GM18909 (cell line): ENCODE measurements around the gene SEMA6A.
"Not testable (repeated sequence)": the region's sequence is repeated elsewhere in the genome, so short reads cannot be mapped to it uniquely, and the experiment has no call there.

Experiments
- ATAC-seq: cut with Tn5 transposase; IDR thresholded peaks from one replicate; pipeline ENCODE4 v1.9.1; 2021; ENCODE audit warnings: mild to moderate bottlenecking; ENCODE audit not compliant: unreplicated experiment, poor library complexity

SEMA6A gene

DNA sequence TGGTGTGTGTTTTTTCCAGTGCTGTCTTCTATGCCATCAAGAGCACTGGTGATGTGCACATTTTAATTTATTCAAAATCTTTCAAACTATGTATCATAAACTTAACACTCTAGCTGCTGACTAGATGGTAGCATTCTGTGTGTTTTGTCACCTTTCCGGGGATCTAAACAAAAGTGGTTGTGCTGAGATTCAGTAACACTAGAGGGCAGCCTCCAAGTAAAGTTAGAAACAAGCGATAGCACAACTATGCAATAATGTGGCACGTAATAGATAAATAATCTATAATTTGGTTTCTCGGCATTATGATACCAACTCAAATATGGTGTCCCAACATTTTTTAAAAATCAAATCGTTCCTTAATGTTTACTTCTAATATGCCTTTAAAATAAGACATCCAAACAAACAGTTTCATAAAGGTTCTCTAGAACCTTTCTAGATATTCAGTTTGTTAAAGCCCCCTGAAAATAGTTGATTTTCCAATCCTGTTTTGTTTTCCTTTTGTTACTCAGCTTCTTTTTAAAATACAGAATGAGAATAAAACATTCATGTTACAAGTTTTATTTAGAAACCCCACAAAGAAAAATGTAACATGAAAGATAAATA, 16.9 kb downstream of the SEMA6A start:
- no peak for ATAC-seq

DNA sequence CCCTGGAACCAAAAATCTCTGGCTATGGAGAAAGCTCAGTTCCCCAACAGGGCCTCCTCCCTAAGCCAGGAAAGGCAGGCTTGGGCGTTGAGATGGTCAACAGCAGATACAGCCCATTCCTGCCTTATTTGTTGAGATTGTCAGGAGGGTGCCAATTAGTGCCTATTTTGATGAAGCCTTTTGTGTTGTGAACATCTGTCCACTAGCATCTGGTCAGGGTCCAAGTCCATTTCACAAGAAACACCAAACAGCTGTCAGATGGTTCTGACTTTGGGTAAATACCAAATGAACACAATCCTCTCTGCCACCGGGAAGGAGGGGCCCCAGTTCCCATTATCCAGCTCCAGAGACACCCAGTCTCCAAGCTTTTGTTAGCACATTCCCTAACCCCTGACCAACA, 19.9 kb downstream of the SEMA6A start:
- no peak for ATAC-seq

GRCh38 chr5:116553366-116553765, 21.3 kb downstream of the SEMA6A start:
- no peak for ATAC-seq

DNA sequence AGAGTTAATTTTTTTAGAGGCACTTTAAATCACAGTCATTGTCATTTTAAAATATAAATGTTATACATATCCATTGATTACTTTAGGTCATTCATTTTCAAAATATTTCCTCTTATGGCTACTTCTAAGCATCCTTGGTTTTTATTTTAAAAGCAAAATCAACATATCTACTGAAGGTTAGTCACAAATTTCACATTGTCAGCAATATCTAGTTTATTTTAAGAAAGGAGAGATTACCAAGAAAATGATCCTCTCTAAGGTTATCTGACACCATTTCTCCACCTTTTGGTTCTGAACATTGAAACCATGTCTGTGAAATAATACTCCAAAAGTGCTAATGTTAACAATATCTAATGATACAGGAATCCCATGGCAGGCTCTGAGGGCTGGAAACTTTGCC, 24.5 kb downstream of the SEMA6A start:
- no peak for ATAC-seq

- ATAC-seq, result no peak
These were observed 27.9 kb downstream of the SEMA6A start for GRCh38 chr5:116546743-116547124.

GRCh38 chr5:116546033-116546742, 28.4 kb downstream of the SEMA6A start:
- ATAC-seq, result no peak

GRCh38 chr5:116545465-116545864, 29.2 kb downstream of the SEMA6A start:
- ATAC-seq, result not testable (repeated sequence)

DNA sequence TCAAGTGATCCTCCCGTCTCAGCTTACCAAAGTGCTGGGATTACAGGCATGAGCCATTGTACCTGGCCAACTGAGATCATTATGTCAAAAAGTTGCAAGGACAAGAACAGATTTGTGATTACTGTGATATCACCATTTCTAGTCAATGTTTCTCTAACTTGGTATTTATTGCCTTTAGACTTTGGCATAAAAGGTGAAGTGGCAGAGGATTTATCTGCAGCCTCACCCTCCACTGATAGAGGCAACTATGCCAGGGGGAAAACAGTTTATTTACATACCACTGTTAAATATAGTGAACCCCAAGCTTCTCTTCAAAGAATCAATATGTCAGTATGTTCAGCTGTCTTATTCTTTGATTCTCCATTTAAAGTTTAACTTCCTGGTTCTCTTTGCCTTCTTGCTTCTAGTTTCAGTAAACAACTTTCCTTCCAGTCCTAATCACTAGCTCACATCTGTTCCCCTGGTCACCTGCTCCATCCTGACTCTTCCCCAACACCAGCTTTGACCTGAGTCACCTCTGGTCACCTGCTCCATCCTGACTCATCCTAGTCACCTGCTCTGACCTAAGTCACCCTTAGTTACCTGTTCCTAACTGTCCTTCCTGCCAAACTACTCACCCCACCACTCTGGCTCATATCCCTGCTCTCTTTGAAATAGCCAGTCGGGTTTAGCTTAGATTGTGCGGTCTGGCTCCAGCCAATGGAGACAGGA, 29.9 kb downstream of the SEMA6A start:
- no peak for ATAC-seq

GRCh38 chr5:116543501-116543900, 31.1 kb downstream of the SEMA6A start:
- no peak for ATAC-seq

DNA sequence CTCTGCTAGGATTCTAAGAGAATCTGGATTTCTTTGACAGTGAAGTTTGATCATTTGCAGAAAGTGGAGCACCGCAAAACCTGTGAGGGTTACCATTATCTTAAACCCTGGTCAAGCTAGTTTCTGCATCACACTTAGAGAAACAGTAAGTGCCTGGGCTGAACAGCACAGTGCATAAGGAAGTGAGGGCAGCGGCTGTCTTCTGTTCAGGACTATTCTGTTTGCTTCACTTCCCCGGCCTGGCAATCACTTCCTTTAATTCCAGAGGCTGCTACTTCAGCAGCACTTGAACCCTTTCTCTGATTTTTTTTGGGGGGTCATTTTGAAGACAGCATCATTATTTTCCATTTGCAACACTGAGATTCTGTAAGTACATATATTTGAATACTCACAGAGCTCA, 32.0 kb downstream of the SEMA6A start:
- no peak for ATAC-seq

GRCh38 chr5:116539222-116539621, 35.4 kb downstream of the SEMA6A start:
- ATAC-seq, result no peak

DNA sequence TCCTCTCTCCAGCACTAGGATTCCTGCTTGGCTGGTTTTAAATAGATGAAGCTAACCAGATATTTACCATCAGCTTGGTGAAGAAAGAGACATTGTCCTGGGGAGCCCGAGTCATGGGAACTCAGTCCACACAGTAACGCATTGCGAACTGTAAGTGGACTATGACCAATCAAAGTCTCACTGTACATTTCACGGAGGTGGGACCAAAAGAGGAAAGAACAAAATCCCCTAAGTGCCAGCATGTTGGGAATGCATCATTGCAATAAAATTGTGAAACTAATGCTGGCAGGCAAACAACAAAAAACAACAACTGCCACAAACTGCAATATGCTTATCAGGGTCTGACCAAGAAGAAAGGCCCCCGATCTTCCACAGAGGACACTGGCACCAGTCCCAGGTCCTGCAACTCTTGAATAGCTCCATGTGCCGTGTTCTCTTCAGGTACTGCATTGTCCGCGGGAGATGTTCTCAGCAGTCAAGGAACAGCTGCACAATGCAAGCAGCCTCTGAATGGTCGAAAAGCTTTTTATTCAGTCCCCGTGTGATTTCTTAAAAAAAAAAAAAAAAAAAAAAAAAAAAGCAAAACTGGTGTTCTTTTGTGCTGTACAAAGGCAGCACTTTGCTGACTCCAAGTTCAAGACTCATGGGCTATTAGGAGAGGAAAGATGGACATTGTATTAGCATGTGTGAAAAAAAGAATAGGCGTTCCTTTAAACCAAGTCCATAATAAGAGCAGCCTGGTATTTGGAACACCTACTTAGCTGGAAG, 38.1 kb downstream of the SEMA6A start:
- ATAC-seq, result no peak

DNA sequence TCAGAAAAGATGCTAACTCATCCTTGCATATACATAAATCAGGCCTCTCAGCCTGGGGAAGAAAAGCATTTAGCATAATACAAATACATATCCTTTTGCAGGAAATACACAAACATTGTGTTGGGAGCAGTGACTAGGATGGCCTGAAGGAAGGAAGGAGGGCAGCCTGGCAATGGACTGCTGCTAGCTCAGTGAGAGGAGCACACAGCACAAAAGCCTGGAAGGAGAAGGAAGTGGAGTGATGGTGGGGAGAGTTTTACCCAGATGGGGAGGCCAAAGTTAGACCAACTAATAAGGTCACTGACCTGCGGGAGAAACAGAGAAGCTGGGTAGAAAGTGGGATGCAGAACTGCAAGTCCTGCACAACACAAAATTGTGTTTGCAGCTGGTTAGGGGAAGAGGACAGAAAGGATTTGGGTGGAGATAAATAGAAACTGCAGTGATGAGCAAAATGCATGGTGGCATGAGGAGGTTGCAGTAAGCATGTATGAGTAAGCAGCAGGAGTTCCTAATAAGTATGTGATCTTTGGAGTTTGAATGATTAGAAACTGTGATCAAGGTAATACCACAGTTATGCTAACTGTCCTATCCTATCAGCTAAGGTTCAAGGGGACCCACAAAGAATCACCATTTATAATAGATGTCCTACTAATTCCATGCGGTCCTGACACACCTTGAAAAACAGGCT, 39.5 kb downstream of the SEMA6A start:
- ATAC-seq, result no peak

- peak; percentile 64 for ATAC-seq
These were observed 41.7 kb downstream of the SEMA6A start for GRCh38 chr5:116532762-116533525.

- no peak for ATAC-seq
These were observed 43.0 kb downstream of the SEMA6A start for GRCh38 chr5:116531635-116532034.

GRCh38 chr5:116531117-116531516, 43.5 kb downstream of the SEMA6A start:
- no peak for ATAC-seq

DNA sequence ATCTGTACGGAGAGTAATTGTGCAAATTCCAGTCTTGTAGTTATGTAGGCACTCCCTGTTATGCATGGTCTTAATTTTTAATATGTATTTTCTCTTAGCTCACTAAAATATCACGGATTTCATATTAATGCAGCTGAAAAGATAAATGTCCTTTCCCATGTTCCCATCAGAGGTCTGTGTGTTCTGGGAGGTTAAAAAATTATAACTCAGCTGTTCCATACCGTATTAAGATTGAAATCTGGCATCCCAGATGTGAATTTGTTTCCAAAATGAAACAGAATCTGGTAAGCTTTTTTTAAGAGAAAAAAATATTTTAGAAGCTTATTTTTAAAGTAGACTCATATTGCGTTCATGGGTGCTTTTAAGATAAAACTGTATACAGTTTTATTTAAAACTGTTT, 44.3 kb downstream of the SEMA6A start:
- no peak for ATAC-seq

GRCh38 chr5:116529615-116530014, 45.0 kb downstream of the SEMA6A start:
- no peak for ATAC-seq

DNA sequence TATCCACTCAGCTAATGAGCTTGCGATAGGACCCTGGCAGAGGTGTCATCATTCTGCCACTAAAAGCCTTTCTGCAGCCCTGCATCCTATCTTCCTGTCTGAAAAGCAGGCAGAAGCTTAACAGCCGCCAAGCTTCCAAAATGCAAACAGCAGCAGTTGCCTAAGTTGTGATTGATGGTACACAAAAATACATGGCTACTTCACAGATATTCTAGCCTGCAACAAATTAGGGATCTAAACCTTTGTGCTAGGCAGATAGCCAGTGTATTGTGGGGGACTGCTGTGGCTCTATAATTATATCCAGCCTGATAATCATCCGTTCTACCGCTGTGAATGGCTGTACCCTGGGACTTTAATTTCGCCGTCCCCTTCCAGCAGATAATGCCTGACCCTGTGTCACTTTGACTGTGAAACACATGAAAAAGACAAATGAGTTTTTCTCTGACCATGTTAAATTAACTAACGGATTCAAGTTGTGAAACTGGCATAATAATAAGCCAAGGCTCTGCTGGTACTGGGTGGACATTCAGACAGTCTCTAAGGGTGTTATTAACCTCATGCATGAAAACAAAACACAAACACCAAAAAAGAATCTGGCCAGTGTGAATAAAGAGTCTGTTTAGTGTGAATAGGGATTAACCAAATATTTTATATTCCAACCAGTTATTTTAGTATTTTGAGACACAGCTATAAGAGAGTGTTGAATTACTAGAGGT, 45.9 kb downstream of the SEMA6A start:
- no peak for ATAC-seq
